ENCODE data around the gene TSKU.
A peak's percentile ranks its signal among the peaks of the same experiment; 100 is the strongest.

Gene TSKU

GRCh38 chr11:76795936-76796441, 12.8 kb downstream of the TSKU start:
- no peaks in the 10 kb centered on the region for H3K27me3 ChIP-seq (ENCODE audit: control insufficient read depth in 1 of 2, insufficient read depth in 1 of 2, low read length in 2 of 2)
- peak overlapping the region; percentile 69 for H4K91ac ChIP-seq (ENCODE audit: low read length)
- no peak overlapping the region for H2BK120ac ChIP-seq (ENCODE audit: low read depth, low read length)
- H2BK12ac ChIP-seq (ENCODE audit: low read length in 2 of 2): peak overlapping the region in 1 of 2 experiments; percentile 67
- no peak overlapping the region for H3K23ac ChIP-seq (ENCODE audit: low read length in 2 of 2)
- no peak overlapping the region for H3K4me2 ChIP-seq (ENCODE audit: low read length, poor library complexity, severe bottlenecking)
- H2BK15ac ChIP-seq (ENCODE audit: low read depth, poor library complexity, severe bottlenecking): no peak overlapping the region
- H3K4me1 ChIP-seq (ENCODE audit: control insufficient read depth, insufficient read depth, low read depth, low read length): peaks cover 48% of the 10 kb centered on the region
- H3K18ac ChIP-seq (ENCODE audit: low read depth in 1 of 2, low read length in 2 of 2): no peak overlapping the region
- H3K4me3 ChIP-seq (ENCODE audit: insufficient read depth in 1 of 2, low read depth in 1 of 2, low read length in 2 of 2): peak overlapping the region in 1 of 2 experiments; percentile 3
- no peaks in the 10 kb centered on the region for H3K9me3 ChIP-seq (ENCODE audit: control insufficient read depth, low read length)
- no peak for DNase-seq
- no peak overlapping the region for H2AFZ ChIP-seq (ENCODE audit: low read depth, low read length)
- H3K79me1 ChIP-seq (replicated peaks; ENCODE audit: low read length, poor library complexity, severe bottlenecking): peaks cover 55% of the 10 kb centered on the region
- 97% methylated on average over 26 of the region's 26 CpGs for WGBS
- no peak overlapping the region for H3K9ac ChIP-seq (ENCODE audit: low read length)
- no peak overlapping the region for H3K27ac ChIP-seq (ENCODE audit: low read length, poor library complexity, severe bottlenecking)
- H2AK5ac ChIP-seq (ENCODE audit: low read length, severe bottlenecking): no peak overlapping the region
- no peak overlapping the region for H4K8ac ChIP-seq (ENCODE audit: low read length)
- H3K4ac ChIP-seq (ENCODE audit: low read depth in 1 of 2, low read length in 2 of 2): no peak overlapping the region
- no peak overlapping the region for H3K14ac ChIP-seq (ENCODE audit: low read length in 2 of 2)
- H3K36me3 ChIP-seq (ENCODE audit: control insufficient read depth in 1 of 2, insufficient read depth in 2 of 2, low read depth in 1 of 2, low read length in 2 of 2): peaks cover 36 to 57% of the 10 kb centered on the region in 2 experiments
- no peak overlapping the region for H2BK5ac ChIP-seq (ENCODE audit: low read depth, low read length, poor library complexity, severe bottlenecking)

- Histone ChIP-seq H3K4ac (ENCODE audit: low read depth in 1 of 2, low read length in 2 of 2) (no peak overlapping the region), H2AK5ac (ENCODE audit: low read length, severe bottlenecking) (no peak overlapping the region), H3K9ac (ENCODE audit: low read length) (no peak overlapping the region), H3K4me2 (ENCODE audit: low read length, poor library complexity, severe bottlenecking) (no peak overlapping the region), H2BK15ac (ENCODE audit: low read depth, poor library complexity, severe bottlenecking) (no peak overlapping the region), H2AFZ (ENCODE audit: low read depth, low read length) (no peak overlapping the region), H3K18ac (ENCODE audit: low read depth in 1 of 2, low read length in 2 of 2) (no peak overlapping the region), H3K4me3 (ENCODE audit: insufficient read depth in 1 of 2, low read depth in 1 of 2, low read length in 2 of 2) (no peak overlapping the region), H3K23ac (ENCODE audit: low read length in 2 of 2) (peak overlapping the region in 1 of 2 experiments; percentile 65), H3K36me3 (ENCODE audit: control insufficient read depth in 1 of 2, insufficient read depth in 2 of 2, low read depth in 1 of 2, low read length in 2 of 2) (peaks cover 36 to 57% of the 10 kb centered on the region in 2 experiments), H3K27me3 (ENCODE audit: control insufficient read depth in 1 of 2, insufficient read depth in 1 of 2, low read length in 2 of 2) (no peaks in the 10 kb centered on the region), H3K9me3 (ENCODE audit: control insufficient read depth, low read length) (no peaks in the 10 kb centered on the region), H4K8ac (ENCODE audit: low read length) (no peak overlapping the region), H3K27ac (ENCODE audit: low read length, poor library complexity, severe bottlenecking) (no peak overlapping the region), H3K79me1 (replicated peaks; ENCODE audit: low read length, poor library complexity, severe bottlenecking) (peaks cover 58% of the 10 kb centered on the region), H3K14ac (ENCODE audit: low read length in 2 of 2) (no peak overlapping the region), H2BK12ac (ENCODE audit: low read length in 2 of 2) (no peak overlapping the region), H3K4me1 (ENCODE audit: control insufficient read depth, insufficient read depth, low read depth, low read length) (peaks cover 48% of the 10 kb centered on the region), H4K91ac (ENCODE audit: low read length) (no peak overlapping the region), H2BK5ac (ENCODE audit: low read depth, low read length, poor library complexity, severe bottlenecking) (no peak overlapping the region), H2BK120ac (ENCODE audit: low read depth, low read length) (no peak overlapping the region)
- WGBS: 97% methylated on average over 18 of the region's 20 CpGs
- DNase-seq: no peak
Measured at GRCh38 chr11:76796511-76797198, 13.5 kb downstream of the TSKU start.

DNA sequence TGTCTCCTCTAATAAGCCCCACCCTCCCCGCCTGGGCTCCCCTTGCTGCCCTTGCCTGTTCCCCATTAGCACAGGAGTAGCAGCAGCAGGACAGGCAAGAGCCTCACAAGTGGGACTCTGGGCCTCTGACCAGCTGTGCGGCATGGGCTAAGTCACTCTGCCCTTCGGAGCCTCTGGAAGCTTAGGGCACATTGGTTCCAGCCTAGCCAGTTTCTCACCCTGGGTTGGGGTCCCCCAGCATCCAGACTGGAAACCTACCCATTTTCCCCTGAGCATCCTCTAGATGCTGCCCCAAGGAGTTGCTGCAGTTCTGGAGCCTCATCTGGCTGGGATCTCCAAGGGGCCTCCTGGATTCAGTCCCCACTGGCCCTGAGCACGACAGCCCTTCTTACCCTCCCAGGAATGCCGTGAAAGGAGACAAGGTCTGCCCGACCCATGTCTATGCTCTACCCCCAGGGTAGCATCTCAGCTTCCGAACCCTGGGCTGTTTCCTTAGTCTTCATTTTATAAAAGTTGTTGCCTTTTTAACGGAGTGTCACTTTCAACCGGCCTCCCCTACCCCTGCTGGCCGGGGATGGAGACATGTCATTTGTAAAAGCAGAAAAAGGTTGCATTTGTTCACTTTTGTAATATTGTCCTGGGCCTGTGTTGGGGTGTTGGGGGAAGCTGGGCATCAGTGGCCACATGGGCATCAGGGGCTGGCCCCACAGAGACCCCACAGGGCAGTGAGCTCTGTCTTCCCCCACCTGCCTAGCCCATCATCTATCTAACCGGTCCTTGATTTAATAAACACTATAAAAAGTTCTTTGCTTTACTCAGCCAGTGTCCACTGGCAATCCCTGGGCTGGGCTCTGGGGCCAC, 14.4 kb downstream of the TSKU start:
- Histone ChIP-seq H3K4me3 (ENCODE audit: insufficient read depth in 1 of 2, low read depth in 1 of 2, low read length in 2 of 2) (no peak overlapping the region), H3K27ac (ENCODE audit: low read length, poor library complexity, severe bottlenecking) (no peak overlapping the region), H3K14ac (ENCODE audit: low read length in 2 of 2) (no peak overlapping the region), H2BK15ac (ENCODE audit: low read depth, poor library complexity, severe bottlenecking) (no peak overlapping the region), H2BK5ac (ENCODE audit: low read depth, low read length, poor library complexity, severe bottlenecking) (no peak overlapping the region), H3K4me1 (ENCODE audit: control insufficient read depth, insufficient read depth, low read depth, low read length) (peaks cover 46% of the 10 kb centered on the region), H4K91ac (ENCODE audit: low read length) (no peak overlapping the region), H3K9ac (ENCODE audit: low read length) (no peak overlapping the region), H4K8ac (ENCODE audit: low read length) (no peak overlapping the region), H3K18ac (ENCODE audit: low read depth in 1 of 2, low read length in 2 of 2) (no peak overlapping the region), H2BK12ac (ENCODE audit: low read length in 2 of 2) (no peak overlapping the region), H3K36me3 (ENCODE audit: control insufficient read depth in 1 of 2, insufficient read depth in 2 of 2, low read depth in 1 of 2, low read length in 2 of 2) (peaks cover 36 to 55% of the 10 kb centered on the region in 2 experiments), H3K27me3 (ENCODE audit: control insufficient read depth in 1 of 2, insufficient read depth in 1 of 2, low read length in 2 of 2) (no peaks in the 10 kb centered on the region), H2AFZ (ENCODE audit: low read depth, low read length) (no peak overlapping the region), H2BK120ac (ENCODE audit: low read depth, low read length) (no peak overlapping the region), H3K23ac (ENCODE audit: low read length in 2 of 2) (no peak overlapping the region), H3K4ac (ENCODE audit: low read depth in 1 of 2, low read length in 2 of 2) (no peak overlapping the region), H3K9me3 (ENCODE audit: control insufficient read depth, low read length) (no peaks in the 10 kb centered on the region), H3K79me1 (replicated peaks; ENCODE audit: low read length, poor library complexity, severe bottlenecking) (peaks cover 58% of the 10 kb centered on the region), H3K4me2 (ENCODE audit: low read length, poor library complexity, severe bottlenecking) (no peak overlapping the region), H2AK5ac (ENCODE audit: low read length, severe bottlenecking) (no peak overlapping the region)
- DNase-seq: no peak
- WGBS: 95% methylated on average over 11 of the region's 11 CpGs

GRCh38 chr11:76798202-76798581, 15.0 kb downstream of the TSKU start:
- no peak for DNase-seq
- Histone ChIP-seq H3K9me3 (ENCODE audit: control insufficient read depth, low read length) (no peaks in the 10 kb centered on the region), H4K8ac (ENCODE audit: low read length) (no peak overlapping the region), H3K4me1 (ENCODE audit: control insufficient read depth, insufficient read depth, low read depth, low read length) (peaks cover 41% of the 10 kb centered on the region), H3K23ac (ENCODE audit: low read length in 2 of 2) (peak overlapping the region in 1 of 2 experiments; percentile 46), H2AK5ac (ENCODE audit: low read length, severe bottlenecking) (no peak overlapping the region), H2AFZ (ENCODE audit: low read depth, low read length) (no peak overlapping the region), H3K14ac (ENCODE audit: low read length in 2 of 2) (no peak overlapping the region), H3K79me1 (replicated peaks; ENCODE audit: low read length, poor library complexity, severe bottlenecking) (peaks cover 53% of the 10 kb centered on the region), H3K27ac (ENCODE audit: low read length, poor library complexity, severe bottlenecking) (no peak overlapping the region), H2BK5ac (ENCODE audit: low read depth, low read length, poor library complexity, severe bottlenecking) (no peak overlapping the region), H2BK15ac (ENCODE audit: low read depth, poor library complexity, severe bottlenecking) (no peak overlapping the region), H3K4me2 (ENCODE audit: low read length, poor library complexity, severe bottlenecking) (no peak overlapping the region), H3K4ac (ENCODE audit: low read depth in 1 of 2, low read length in 2 of 2) (peak overlapping the region in 1 of 2 experiments; percentile 18), H2BK12ac (ENCODE audit: low read length in 2 of 2) (peak overlapping the region in 1 of 2 experiments; percentile 67), H3K18ac (ENCODE audit: low read depth in 1 of 2, low read length in 2 of 2) (peak overlapping the region in 1 of 2 experiments; percentile 42), H2BK120ac (ENCODE audit: low read depth, low read length) (no peak overlapping the region), H3K36me3 (ENCODE audit: control insufficient read depth in 1 of 2, insufficient read depth in 2 of 2, low read depth in 1 of 2, low read length in 2 of 2) (peaks cover 36 to 50% of the 10 kb centered on the region in 2 experiments), H3K9ac (ENCODE audit: low read length) (peak overlapping the region; percentile 78), H3K27me3 (ENCODE audit: control insufficient read depth in 1 of 2, insufficient read depth in 1 of 2, low read length in 2 of 2) (no peaks in the 10 kb centered on the region), H4K91ac (ENCODE audit: low read length) (no peak overlapping the region), H3K4me3 (ENCODE audit: insufficient read depth in 1 of 2, low read depth in 1 of 2, low read length in 2 of 2) (no peak overlapping the region)
- WGBS: 95% methylated on average over 5 of the region's 5 CpGs
